Ishikawa (cell line): ENCODE measurements around the gene ACACB.

Experiments used
- CEBPB ChIP-seq: IDR thresholded peaks from 2 replicates; pipeline ENCODE4 v1.6.1; 2012
- CREB1 ChIP-seq: IDR thresholded peaks from 2 replicates; pipeline ENCODE4 v1.6.1; 2012; ENCODE audit warnings: low read depth
- EGR1 ChIP-seq: IDR thresholded peaks from 2 replicates; pipeline ENCODE4 v1.6.1; 2012
- EP300 ChIP-seq: IDR thresholded peaks from 2 replicates; pipeline ENCODE4 v1.6.1; 2012; ENCODE audit warnings: borderline replicate concordance
- FOXM1 ChIP-seq: IDR thresholded peaks from 2 replicates; pipeline ENCODE4 v1.6.1; 2012; ENCODE audit warnings: low read depth, borderline replicate concordance
- MAX ChIP-seq: IDR thresholded peaks from 2 replicates; pipeline ENCODE4 v1.6.1; 2012
- NFIC ChIP-seq: IDR thresholded peaks from 2 replicates; pipeline ENCODE4 v1.6.1; 2012
- RAD21 ChIP-seq: IDR thresholded peaks from 2 replicates; pipeline ENCODE4 v1.6.1; 2012; ENCODE audit warnings: low read depth
- REST ChIP-seq: IDR thresholded peaks from 2 replicates; pipeline ENCODE4 v1.6.1; 2012; ENCODE audit warnings: low read depth, mild to moderate bottlenecking
- TAF1 ChIP-seq: IDR thresholded peaks from 2 replicates; pipeline ENCODE4 v1.6.1; 2012; ENCODE audit warnings: low read depth, mild to moderate bottlenecking
- TCF12 ChIP-seq: IDR thresholded peaks from 2 replicates; pipeline ENCODE4 v1.6.1; 2012; ENCODE audit warnings: low read depth
- TEAD4 ChIP-seq: IDR thresholded peaks from 2 replicates; pipeline ENCODE4 v1.6.1; 2012
- USF1 ChIP-seq: IDR thresholded peaks from 2 replicates; pipeline ENCODE4 v1.6.1; 2012
- YY1 ChIP-seq: IDR thresholded peaks from 2 replicates; pipeline ENCODE4 v1.6.1; 2012; ENCODE audit warnings: low read depth
- ZBTB7A ChIP-seq: IDR thresholded peaks from 2 replicates; pipeline ENCODE4 v1.6.1; 2012; ENCODE audit warnings: low read depth

ACACB gene

GRCh38 chr12:109169686-109170085 is 53.3 kb downstream of the ACACB start:
- TF ChIP-seq REST (no peak), MAX (no peak), EGR1 (no peak), TCF12 (no peak)

GRCh38 chr12:109170324-109170723 is 53.9 kb downstream of the ACACB start:
- no peak for TF ChIP-seq CREB1

- TF ChIP-seq ZBTB7A: no peak
- no peak for TF ChIP-seq YY1
- no peak for TF ChIP-seq USF1
- TF ChIP-seq EGR1: no peak
- TF ChIP-seq CREB1: no peak
- TF ChIP-seq MAX: no peak
- TF ChIP-seq TAF1: no peak
- no peak for TF ChIP-seq REST
- TF ChIP-seq RAD21: no peak
- TF ChIP-seq FOXM1: no peak
- no peak for TF ChIP-seq TCF12
- no peak for TF ChIP-seq CEBPB
- no peak for TF ChIP-seq NFIC
- no peak for TF ChIP-seq TEAD4
- TF ChIP-seq EP300: no peak
Observed at GRCh38 chr12:109173443-109174240, 57.3 kb downstream of the ACACB start.

- TF ChIP-seq CREB1: no peak
- no peak for TF ChIP-seq YY1
- TF ChIP-seq TCF12: no peak
- TF ChIP-seq RAD21: no peak
- no peak for TF ChIP-seq CEBPB
- TF ChIP-seq EGR1: no peak
- TF ChIP-seq FOXM1: no peak
- TF ChIP-seq EP300: no peak
- TF ChIP-seq TEAD4: no peak
- no peak for TF ChIP-seq NFIC
- TF ChIP-seq REST: no peak
- no peak for TF ChIP-seq TAF1
- no peak for TF ChIP-seq ZBTB7A
- TF ChIP-seq MAX: no peak
- TF ChIP-seq USF1: no peak
Observed at GRCh38 chr12:109174468-109174867, 58.1 kb downstream of the ACACB start.

GRCh38 chr12:109178532-109178931 is 62.1 kb downstream of the ACACB start:
- no peak for TF ChIP-seq NFIC
- TF ChIP-seq EGR1: no peak
- TF ChIP-seq FOXM1: no peak
- TF ChIP-seq TCF12: no peak
- TF ChIP-seq CEBPB: no peak
- TF ChIP-seq TEAD4: no peak
- TF ChIP-seq TAF1: no peak
- no peak for TF ChIP-seq CREB1
